ENCODE measurements around the gene RFX1. TPM values are rescaled to one million over a fixed set of nuclear protein-coding genes. Genes with fewer than 3 reads are reported as not detected.

RFX1 gene
- total RNA-seq, 1 donor from 2014 or later, result 7.0 TPM

- no peak for DNase-seq (ENCODE audit: low read depth)
- H3K4me3 ChIP-seq (ENCODE audit: low read depth, low read length), result no peak overlapping the region
- no peak for TF ChIP-seq CTCF (IDR thresholded peaks at IDR 0.05; ENCODE audit: insufficient read depth, low read length, poor library complexity, severe bottlenecking)
- H3K36me3 ChIP-seq (ENCODE audit: control insufficient read depth, insufficient read depth, low read length), result peaks cover 3% of the 10 kb centered on the region
- no peaks in the 10 kb centered on the region for H3K27me3 ChIP-seq (ENCODE audit: control insufficient read depth, insufficient read depth, low read length)
Observed at GRCh38 chr19:13920524-13920923, 85.6 kb downstream of the RFX1 start.

GRCh38 chr19:13918726-13919411 lies 87.3 kb downstream of the RFX1 start:
- no peaks in the 10 kb centered on the region for H3K27me3 ChIP-seq (ENCODE audit: control insufficient read depth, insufficient read depth, low read length)
- no peak for DNase-seq (ENCODE audit: low read depth)
- no peak for TF ChIP-seq CTCF (IDR thresholded peaks at IDR 0.05; ENCODE audit: insufficient read depth, low read length, poor library complexity, severe bottlenecking)
- peaks cover 3% of the 10 kb centered on the region for H3K36me3 ChIP-seq (ENCODE audit: control insufficient read depth, insufficient read depth, low read length)
- H3K4me3 ChIP-seq (ENCODE audit: low read depth, low read length), result no peak overlapping the region

GRCh38 chr19:13917888-13918406 lies 88.2 kb downstream of the RFX1 start:
- H3K36me3 ChIP-seq (ENCODE audit: control insufficient read depth, insufficient read depth, low read length), result peaks cover 3% of the 10 kb centered on the region
- DNase-seq (ENCODE audit: low read depth), result no peak
- H3K27me3 ChIP-seq (ENCODE audit: control insufficient read depth, insufficient read depth, low read length), result no peaks in the 10 kb centered on the region
- H3K4me3 ChIP-seq (ENCODE audit: low read depth, low read length), result no peak overlapping the region
- no peak for TF ChIP-seq CTCF (IDR thresholded peaks at IDR 0.05; ENCODE audit: insufficient read depth, low read length, poor library complexity, severe bottlenecking)

GRCh38 chr19:13914777-13915176 lies 91.3 kb downstream of the RFX1 start:
- DNase-seq (ENCODE audit: low read depth), result no peak
- no peak for TF ChIP-seq CTCF (IDR thresholded peaks at IDR 0.05; ENCODE audit: insufficient read depth, low read length, poor library complexity, severe bottlenecking)
- H3K36me3 ChIP-seq (ENCODE audit: control insufficient read depth, insufficient read depth, low read length), result no peaks in the 10 kb centered on the region

GRCh38 chr19:13913352-13913751 lies 92.8 kb downstream of the RFX1 start:
- no peak for TF ChIP-seq CTCF (IDR thresholded peaks at IDR 0.05; ENCODE audit: insufficient read depth, low read length, poor library complexity, severe bottlenecking)
- DNase-seq (ENCODE audit: low read depth), result no peak
- Histone ChIP-seq H3K36me3 (ENCODE audit: control insufficient read depth, insufficient read depth, low read length) (peaks cover 2% of the 10 kb centered on the region), H3K27me3 (ENCODE audit: control insufficient read depth, insufficient read depth, low read length) (no peaks in the 10 kb centered on the region), H3K4me3 (ENCODE audit: low read depth, low read length) (no peak overlapping the region)

More at GRCh38 chr19:13914777-13915176, 91.3 kb downstream of the RFX1 start:
- Histone ChIP-seq H3K4me3 (ENCODE audit: low read depth, low read length) (no peak overlapping the region), H3K27me3 (ENCODE audit: control insufficient read depth, insufficient read depth, low read length) (no peaks in the 10 kb centered on the region)

Other genes with a start within 250 kb of the RFX1 start
- gene MRI1, start 241.8 kb downstream of the RFX1 start, total RNA-seq, result 25.9 and 32.6 TPM in 2 replicates
- 196 and 203 TPM in 2 replicates for gene C19orf53, start 231.9 kb downstream of the RFX1 start, total RNA-seq
- gene ZSWIM4, start 210.9 kb downstream of the RFX1 start, total RNA-seq, result 25.7 and 25.9 TPM in 2 replicates
- gene NANOS3, start 129.2 kb downstream of the RFX1 start, total RNA-seq, result 0.68 TPM in 1 of 2 replicates, not detected in the other
- 1.7 and 2.5 TPM in 2 replicates for gene BRME1, start 100.2 kb downstream of the RFX1 start, total RNA-seq
- 26.5 and 32.0 TPM in 2 replicates for gene CC2D1A, start 100.1 kb downstream of the RFX1 start, total RNA-seq
- not detected in 2 replicates for gene PODNL1, start 67.9 kb downstream of the RFX1 start, total RNA-seq
- gene DCAF15, start 53.8 kb downstream of the RFX1 start, total RNA-seq, result 23.7 and 37.2 TPM in 2 replicates
- not detected in 2 replicates for gene RLN3, start 21.8 kb upstream of the RFX1 start, total RNA-seq
- 4.1 and 7.5 TPM in 2 replicates for gene IL27RA, start 25.4 kb upstream of the RFX1 start, total RNA-seq
- gene PALM3, start 55.8 kb upstream of the RFX1 start, total RNA-seq, result not detected in 2 replicates
- 0.68 and 1.5 TPM in 2 replicates for gene MISP3, start 66.5 kb upstream of the RFX1 start, total RNA-seq
- not detected in 2 replicates for gene C19orf67, start 79.5 kb upstream of the RFX1 start, total RNA-seq
- 21.8 and 42.0 TPM in 2 replicates for gene SAMD1, start 84.4 kb upstream of the RFX1 start, total RNA-seq
- gene PRKACA, start 111.4 kb upstream of the RFX1 start, total RNA-seq, result 37.3 and 44.5 TPM in 2 replicates
- 4.4 and 5.7 TPM in 2 replicates for gene ASF1B, start 130.3 kb upstream of the RFX1 start, total RNA-seq
- gene ADGRL1, start 199.8 kb upstream of the RFX1 start, total RNA-seq, result 15.0 and 20.6 TPM in 2 replicates

Measured in kidney epithelial cell (primary cell).